Measurements from ENCODE around the gene RAD51B.

GRCh38 chr14:67821121-67821520 lies 1.5 kb downstream of the RAD51B start:
- TF ChIP-seq POLR2AphosphoS5 (IDR thresholded peaks at IDR 0.05) (no peak), CTCF (IDR thresholded peaks at IDR 0.05) (no peak)
